ENCODE data around the gene LCE1C.

LCE1C gene

GRCh38 chr1:152806576-152806975 lies at the start of gene LCE1C:
Gene LCE1C (minus strand): TSS chr1:152806651. CDS start chr1:152805478, 1,173 bp downstream.
- DNase-seq (ENCODE audit: low spot score): no peak

GRCh38 chr1:152855661-152856060 lies 49.2 kb upstream of the LCE1C start:
- no peak for DNase-seq (ENCODE audit: low spot score)

GRCh38 chr1:152842556-152842955 lies 36.1 kb upstream of the LCE1C start, which contains the start of gene LCE6A:
Gene LCE6A (plus strand): TSS chr1:152842856. CDS start chr1:152843521, 665 bp downstream.
- DNase-seq (ENCODE audit: low spot score): no peak

GRCh38 chr1:152836870-152837269 lies 30.4 kb upstream of the LCE1C start:
- DNase-seq (ENCODE audit: low spot score): no peak

GRCh38 chr1:152827173-152827572 lies 20.7 kb upstream of the LCE1C start, which contains the start of gene LCE1A:
Gene LCE1A (plus strand): TSS chr1:152827473. CDS start chr1:152827473, 0 bp downstream.
- DNase-seq (ENCODE audit: low spot score): no peak

- no peak for DNase-seq (ENCODE audit: low spot score)
Observed at GRCh38 chr1:152824964-152825363, 18.5 kb upstream of the LCE1C start.

GRCh38 chr1:152823294-152823693 lies 16.8 kb upstream of the LCE1C start:
- no peak for DNase-seq (ENCODE audit: low spot score)

GRCh38 chr1:152817309-152817708 lies 10.9 kb upstream of the LCE1C start:
- DNase-seq (ENCODE audit: low spot score): no peak

GRCh38 chr1:152811671-152812070 lies 5.2 kb upstream of the LCE1C start, which contains the start of gene LCE1B:
Gene LCE1B (plus strand): TSS chr1:152811971. CDS start chr1:152812447, 476 bp downstream.
- no peak for DNase-seq (ENCODE audit: low spot score)

- no peak for DNase-seq (ENCODE audit: low spot score)
Observed at GRCh38 chr1:152811050-152811449, 4.6 kb upstream of the LCE1C start.

GRCh38 chr1:152801333-152801732 lies 5.1 kb downstream of the LCE1C start:
- DNase-seq (ENCODE audit: low spot score): no peak

- no peak for DNase-seq (ENCODE audit: low spot score)
Observed at GRCh38 chr1:152796421-152796820, 10.0 kb downstream of the LCE1C start, which contains the start of gene LCE1D. Gene LCE1D (plus strand): TSS chr1:152796721. CDS start chr1:152797795, 1,074 bp downstream.

GRCh38 chr1:152795686-152796085 lies 10.8 kb downstream of the LCE1C start:
- no peak for DNase-seq (ENCODE audit: low spot score)

GRCh38 chr1:152786077-152786476 lies 20.4 kb downstream of the LCE1C start, which contains the start of gene LCE1E:
Gene LCE1E (plus strand): TSS chr1:152786257. CDS start chr1:152787300, 1,043 bp downstream.
- DNase-seq (ENCODE audit: low spot score): no peak

- no peak for DNase-seq (ENCODE audit: low spot score)
Observed at GRCh38 chr1:152783095-152783494, 23.4 kb downstream of the LCE1C start.

- DNase-seq (ENCODE audit: low spot score): no peak
Observed at GRCh38 chr1:152777510-152778137, 28.8 kb downstream of the LCE1C start.

- DNase-seq (ENCODE audit: low spot score): no peak
Observed at GRCh38 chr1:152776361-152776760, 30.1 kb downstream of the LCE1C start.

- DNase-seq (ENCODE audit: low spot score): no peak
Observed at GRCh38 chr1:152774875-152775274, 31.6 kb downstream of the LCE1C start, which contains the start of gene LCE1F. Gene LCE1F (plus strand): TSS chr1:152775140. CDS start chr1:152776372, 1,232 bp downstream.

- DNase-seq (ENCODE audit: low spot score): no peak
Observed at GRCh38 chr1:152770411-152770810, 36.0 kb downstream of the LCE1C start.

- DNase-seq (ENCODE audit: low spot score): no peak
Observed at GRCh38 chr1:152768847-152769533, 37.5 kb downstream of the LCE1C start.

GRCh38 chr1:152761609-152762213 lies 44.7 kb downstream of the LCE1C start:
- DNase-seq (ENCODE audit: low spot score): no peak

GRCh38 chr1:152760551-152761190 lies 45.8 kb downstream of the LCE1C start:
- no peak for DNase-seq (ENCODE audit: low spot score)

Data from globus pallidus (tissue), 1 donor.